ENCODE data around the gene AMTN. TPM values are rescaled to one million over a fixed set of nuclear protein-coding genes. Genes with fewer than 3 reads are reported as not detected.

Gene AMTN
- total RNA-seq, 1 donor from 2014 or later: not detected

- H3K27me3 ChIP-seq: no peaks in the 10 kb centered on the region
- H3K27ac ChIP-seq: no peak overlapping the region
- H3K4me1 ChIP-seq: no peaks in the 10 kb centered on the region
- H3K36me3 ChIP-seq: no peaks in the 10 kb centered on the region
- H3K4me3 ChIP-seq: no peak overlapping the region
- no peak for DNase-seq (ENCODE audit: extremely low spot score in 2 of 2)
- intact Hi-C loops (cut with DNase I): no loop called here
- no peak for TF ChIP-seq POLR2A (IDR thresholded peaks at IDR 0.05)
- no peak for TF ChIP-seq CTCF (IDR thresholded peaks at IDR 0.05)
- no peak for TF ChIP-seq POLR2AphosphoS5 (IDR thresholded peaks at IDR 0.05; ENCODE audit: insufficient read depth in 1 of 2, low read depth in 1 of 2)
- no peaks in the 10 kb centered on the region for H3K9me3 ChIP-seq
These were observed 13.6 kb upstream of the AMTN start for GRCh38 chr4:70504733-70505132.

GRCh38 chr4:70505151-70505748 lies 13.1 kb upstream of the AMTN start:
- Histone ChIP-seq H3K9me3 (no peaks in the 10 kb centered on the region), H3K27ac (no peak overlapping the region), H3K27me3 (no peaks in the 10 kb centered on the region), H3K4me1 (no peaks in the 10 kb centered on the region), H3K4me3 (no peak overlapping the region), H3K36me3 (no peaks in the 10 kb centered on the region)
- intact Hi-C loops (cut with DNase I): no loop called here
- TF ChIP-seq CTCF (IDR thresholded peaks at IDR 0.05): peak; percentile 33 to 53 (median 37)
- no peak for TF ChIP-seq POLR2AphosphoS5 (IDR thresholded peaks at IDR 0.05; ENCODE audit: insufficient read depth in 1 of 2, low read depth in 1 of 2)
- DNase-seq (ENCODE audit: extremely low spot score in 2 of 2): no peak

- Histone ChIP-seq H3K27ac (no peak overlapping the region), H3K9me3 (no peaks in the 10 kb centered on the region)
- intact Hi-C loops (cut with DNase I): no loop called here
These were observed 9.6 kb upstream of the AMTN start for GRCh38 chr4:70508801-70509200.

GRCh38 chr4:70511365-70511764 lies 7.0 kb upstream of the AMTN start:
- no peak overlapping the region for H3K4me3 ChIP-seq
- H3K36me3 ChIP-seq: no peaks in the 10 kb centered on the region
- no peaks in the 10 kb centered on the region for H3K9me3 ChIP-seq
- intact Hi-C loops (cut with DNase I): no loop called here
- H3K27me3 ChIP-seq: no peaks in the 10 kb centered on the region
- H3K27ac ChIP-seq: no peak overlapping the region
- TF ChIP-seq CTCF (IDR thresholded peaks at IDR 0.05): no peak
- TF ChIP-seq POLR2A (IDR thresholded peaks at IDR 0.05): no peak
- TF ChIP-seq POLR2AphosphoS5 (IDR thresholded peaks at IDR 0.05; ENCODE audit: insufficient read depth in 1 of 2, low read depth in 1 of 2): no peak
- no peak for DNase-seq (ENCODE audit: extremely low spot score in 2 of 2)
- H3K4me1 ChIP-seq: no peaks in the 10 kb centered on the region

More at GRCh38 chr4:70508801-70509200, 9.6 kb upstream of the AMTN start:
- TF ChIP-seq POLR2A (IDR thresholded peaks at IDR 0.05): no peak
- TF ChIP-seq POLR2AphosphoS5 (IDR thresholded peaks at IDR 0.05; ENCODE audit: insufficient read depth in 1 of 2, low read depth in 1 of 2): no peak
- no peak for TF ChIP-seq CTCF (IDR thresholded peaks at IDR 0.05)
- DNase-seq (ENCODE audit: extremely low spot score in 2 of 2): no peak
- Histone ChIP-seq H3K27me3 (no peaks in the 10 kb centered on the region), H3K4me1 (no peaks in the 10 kb centered on the region), H3K36me3 (no peaks in the 10 kb centered on the region), H3K4me3 (no peak overlapping the region)

GRCh38 chr4:70515367-70516250 lies 2.8 kb upstream of the AMTN start:
- no peaks in the 10 kb centered on the region for H3K27me3 ChIP-seq
- H3K4me3 ChIP-seq: no peak overlapping the region
- no peak for DNase-seq (ENCODE audit: extremely low spot score in 2 of 2)
- TF ChIP-seq POLR2AphosphoS5 (IDR thresholded peaks at IDR 0.05; ENCODE audit: insufficient read depth in 1 of 2, low read depth in 1 of 2): no peak
- no peak for TF ChIP-seq POLR2A (IDR thresholded peaks at IDR 0.05)
- TF ChIP-seq CTCF (IDR thresholded peaks at IDR 0.05): no peak
- no peaks in the 10 kb centered on the region for H3K4me1 ChIP-seq
- H3K27ac ChIP-seq: no peak overlapping the region
- H3K9me3 ChIP-seq: no peaks in the 10 kb centered on the region
- no peaks in the 10 kb centered on the region for H3K36me3 ChIP-seq
- intact Hi-C loops (cut with DNase I): no loop called here
